Measurements from ENCODE around the gene EVA1C. TPM values are rescaled to one million over a fixed set of nuclear protein-coding genes. Genes with fewer than 3 reads are reported as not detected.
"Not testable (repeated sequence)": the region's sequence is repeated elsewhere in the genome, so short reads cannot be mapped to it uniquely, and the experiment has no call there.

The EVA1C gene
- total RNA-seq, 1 donor from 2014 or later = 147 TPM

DNA sequence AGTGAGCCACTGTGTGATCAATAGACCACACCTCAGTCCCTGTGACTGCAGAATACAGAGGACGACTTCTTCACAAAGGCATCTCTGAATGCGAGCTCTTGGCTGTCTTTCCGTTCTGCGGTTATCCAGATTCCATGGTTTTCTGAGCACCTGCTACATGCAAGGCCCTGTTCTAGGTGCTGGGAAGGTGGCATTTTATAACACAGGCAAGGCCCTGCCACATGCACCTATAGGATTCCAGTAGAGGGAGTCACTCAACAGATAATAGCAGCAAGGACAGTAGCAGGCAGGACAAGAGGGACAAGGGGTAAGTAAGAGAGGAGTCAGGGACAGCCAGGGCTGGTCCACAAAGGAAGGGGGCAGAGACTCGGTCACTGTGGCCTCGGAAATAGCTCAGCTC lies 28.7 kb upstream of the EVA1C start:
- intact Hi-C loops (cut with DNase I) = no loop called here
- peak overlapping the region; percentile 86 to 95 for H3K27ac ChIP-seq

DNA sequence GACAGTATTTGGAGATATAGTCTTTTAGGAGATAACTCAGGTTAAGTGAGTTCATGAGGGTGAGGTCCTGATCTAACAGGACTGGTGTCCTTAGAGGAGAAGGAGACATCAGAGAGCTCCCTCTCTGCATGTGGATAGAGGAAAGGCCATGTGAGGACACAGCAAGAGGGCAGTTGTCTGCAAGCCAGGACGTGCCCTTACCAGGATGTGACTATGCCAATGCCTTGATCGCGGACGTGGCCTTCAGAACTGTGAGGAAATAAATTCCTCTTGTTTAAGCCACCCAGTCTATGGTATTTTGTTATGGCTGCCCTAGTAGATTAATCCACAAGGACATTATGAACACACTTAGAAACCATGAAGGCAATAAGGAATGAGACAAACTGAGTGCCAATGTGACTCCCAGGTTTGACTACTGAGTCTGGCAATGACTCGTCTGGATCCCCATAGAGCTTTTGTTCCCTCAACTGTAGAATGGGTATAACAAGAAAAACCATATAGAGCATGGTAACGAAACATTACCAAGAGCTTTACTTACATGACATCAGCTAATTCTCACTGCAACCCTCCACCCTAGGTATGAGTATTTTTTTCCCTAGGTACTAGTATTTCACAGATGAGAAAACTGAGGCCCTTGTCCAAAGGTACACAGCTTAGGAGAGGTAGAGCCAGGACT lies 26.2 kb upstream of the EVA1C start:
- peaks cover 12 to 42% of the 10 kb centered on the region in 2 donors for H3K4me1 ChIP-seq
- no peaks in the 10 kb centered on the region for H3K27me3 ChIP-seq
- H3K4me3 ChIP-seq = no peak overlapping the region
- H3K36me3 ChIP-seq = peaks cover 15 to 34% of the 10 kb centered on the region in 2 donors
- DNase-seq (ENCODE audit: low spot score in 2 of 2) = peak in 1 of 2 donors; percentile 89
- H3K27ac ChIP-seq = peak overlapping the region; percentile 80 to 82
- intact Hi-C loops (cut with DNase I) = no loop called here
- no peaks in the 10 kb centered on the region for H3K9me3 ChIP-seq
- TF ChIP-seq, protein P1, sequence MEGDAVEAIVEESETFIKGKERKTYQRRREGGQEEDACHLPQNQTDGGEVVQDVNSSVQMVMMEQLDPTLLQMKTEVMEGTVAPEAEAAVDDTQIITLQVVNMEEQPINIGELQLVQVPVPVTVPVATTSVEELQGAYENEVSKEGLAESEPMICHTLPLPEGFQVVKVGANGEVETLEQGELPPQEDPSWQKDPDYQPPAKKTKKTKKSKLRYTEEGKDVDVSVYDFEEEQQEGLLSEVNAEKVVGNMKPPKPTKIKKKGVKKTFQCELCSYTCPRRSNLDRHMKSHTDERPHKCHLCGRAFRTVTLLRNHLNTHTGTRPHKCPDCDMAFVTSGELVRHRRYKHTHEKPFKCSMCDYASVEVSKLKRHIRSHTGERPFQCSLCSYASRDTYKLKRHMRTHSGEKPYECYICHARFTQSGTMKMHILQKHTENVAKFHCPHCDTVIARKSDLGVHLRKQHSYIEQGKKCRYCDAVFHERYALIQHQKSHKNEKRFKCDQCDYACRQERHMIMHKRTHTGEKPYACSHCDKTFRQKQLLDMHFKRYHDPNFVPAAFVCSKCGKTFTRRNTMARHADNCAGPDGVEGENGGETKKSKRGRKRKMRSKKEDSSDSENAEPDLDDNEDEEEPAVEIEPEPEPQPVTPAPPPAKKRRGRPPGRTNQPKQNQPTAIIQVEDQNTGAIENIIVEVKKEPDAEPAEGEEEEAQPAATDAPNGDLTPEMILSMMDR (IDR thresholded peaks at IDR 0.05) = no peak

More for the DNA sequence above, 28.7 kb upstream of the EVA1C start:
- Histone ChIP-seq H3K4me1 (peaks cover 18 to 61% of the 10 kb centered on the region in 2 donors), H3K36me3 (peaks cover 25 to 43% of the 10 kb centered on the region in 2 donors), H3K27me3 (no peaks in the 10 kb centered on the region), H3K9me3 (no peaks in the 10 kb centered on the region), H3K4me3 (no peak overlapping the region)
- no peak for DNase-seq (ENCODE audit: low spot score in 2 of 2)
- TF ChIP-seq, protein P1 (IDR thresholded peaks at IDR 0.05) = no peak

DNA sequence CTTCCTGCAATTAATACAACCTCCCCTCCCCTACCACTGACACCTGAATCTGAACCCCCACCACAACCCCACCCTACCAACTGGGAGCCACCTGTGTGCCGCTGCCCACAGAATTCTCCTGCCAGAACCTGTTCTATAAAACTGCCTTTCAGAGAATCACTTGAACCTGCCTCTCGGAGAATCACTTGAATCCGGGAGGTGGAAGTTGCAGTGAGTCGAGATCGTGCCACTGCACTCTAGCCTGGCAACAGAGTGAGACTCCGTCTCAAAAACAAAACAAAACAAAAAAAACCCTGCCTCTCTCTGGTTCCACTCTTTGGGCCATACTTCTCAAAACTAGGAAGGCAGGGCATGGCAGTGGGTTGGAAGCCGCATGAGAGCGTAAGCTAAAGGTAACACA lies 25.4 kb upstream of the EVA1C start:
- intact Hi-C loops (cut with DNase I) = no loop called here
- DNase-seq (ENCODE audit: low spot score in 2 of 2) = peak in 1 of 2 donors; percentile 58
- no peak overlapping the region for H3K4me3 ChIP-seq
- peak overlapping the region; percentile 80 to 82 for H3K27ac ChIP-seq
- no peaks in the 10 kb centered on the region for H3K27me3 ChIP-seq
- peaks cover 10 to 41% of the 10 kb centered on the region in 2 donors for H3K4me1 ChIP-seq
- H3K9me3 ChIP-seq = no peaks in the 10 kb centered on the region
- TF ChIP-seq, protein P1 (IDR thresholded peaks at IDR 0.05) = no peak
- peaks cover 15 to 34% of the 10 kb centered on the region in 2 donors for H3K36me3 ChIP-seq

DNA sequence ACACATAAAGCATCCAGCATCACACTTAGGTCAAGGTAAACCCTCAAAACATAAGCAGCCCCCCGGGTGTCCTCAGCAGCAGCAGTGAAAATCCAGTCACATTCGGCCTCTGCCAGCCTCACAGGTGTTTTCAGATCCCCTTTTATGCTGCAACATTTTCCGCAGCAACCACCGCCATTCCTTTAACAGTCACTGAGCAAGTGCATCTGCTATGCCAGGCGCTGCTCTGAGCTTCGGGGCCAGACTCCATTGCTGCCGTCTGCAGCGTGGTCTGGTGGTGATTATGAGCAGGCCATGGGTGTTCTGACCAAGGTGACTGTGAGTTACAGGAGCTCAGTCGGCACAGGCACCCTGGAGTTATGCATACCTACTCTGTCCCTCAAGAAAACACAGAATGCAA lies 24.2 kb upstream of the EVA1C start:
- TF ChIP-seq, protein P1 (IDR thresholded peaks at IDR 0.05) = no peak
- no peaks in the 10 kb centered on the region for H3K27me3 ChIP-seq
- no peak overlapping the region for H3K27ac ChIP-seq
- H3K4me1 ChIP-seq = peaks cover 3 to 30% of the 10 kb centered on the region in 2 donors
- no peaks in the 10 kb centered on the region for H3K9me3 ChIP-seq
- no peak for DNase-seq (ENCODE audit: low spot score in 2 of 2)
- H3K4me3 ChIP-seq = no peak overlapping the region
- intact Hi-C loops (cut with DNase I) = no loop called here
- peaks cover 13 to 26% of the 10 kb centered on the region in 2 donors for H3K36me3 ChIP-seq

DNA sequence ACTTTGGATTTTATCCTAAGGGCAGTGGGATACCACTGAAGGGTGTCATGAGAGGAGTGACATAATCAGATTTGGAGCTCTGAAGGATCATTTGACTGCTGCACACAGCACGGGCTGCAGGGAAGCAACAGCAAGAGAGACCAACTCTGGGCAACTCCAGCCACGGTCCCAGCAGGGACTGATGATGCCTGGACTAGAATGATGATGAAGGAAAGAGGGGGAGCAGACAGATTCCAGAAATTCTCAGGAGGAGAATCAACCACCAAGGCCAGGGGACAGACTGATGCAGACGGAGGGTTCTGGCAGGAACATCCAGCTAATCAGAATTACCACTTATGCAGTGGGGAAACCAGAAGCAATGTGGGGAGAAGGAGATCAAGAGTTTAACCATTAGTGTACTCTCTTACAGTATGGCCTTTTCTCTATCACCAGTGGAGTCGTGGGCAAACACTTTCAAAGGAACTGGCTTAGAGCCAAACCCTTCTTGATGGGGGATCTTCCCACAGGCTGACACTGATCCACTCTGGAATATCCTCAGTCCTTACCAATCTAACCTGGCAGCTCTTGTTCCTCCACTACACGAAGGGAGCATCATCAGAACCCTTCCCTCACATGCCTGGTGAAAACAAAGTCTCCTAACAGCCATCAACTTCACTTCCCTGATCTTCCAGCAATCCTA lies 23.0 kb upstream of the EVA1C start:
- peak in 1 of 2 donors; percentile 53 for DNase-seq (ENCODE audit: low spot score in 2 of 2)
- H3K27ac ChIP-seq = peak overlapping the region; percentile 35 to 45
- no peaks in the 10 kb centered on the region for H3K27me3 ChIP-seq
- H3K9me3 ChIP-seq = no peaks in the 10 kb centered on the region
- peaks cover 3 to 29% of the 10 kb centered on the region in 2 donors for H3K4me1 ChIP-seq
- TF ChIP-seq, protein P1 (IDR thresholded peaks at IDR 0.05) = no peak
- H3K36me3 ChIP-seq = peaks cover 3 to 15% of the 10 kb centered on the region in 2 donors
- H3K4me3 ChIP-seq = peak overlapping the region in 1 of 2 donors; percentile 25
- intact Hi-C loops (cut with DNase I) = loop anchor here (5.0 kb wide), 2 partner anchors 223 to 338 kb away; partner anchors contain the start of genes CFAP298 and SYNJ1

DNA sequence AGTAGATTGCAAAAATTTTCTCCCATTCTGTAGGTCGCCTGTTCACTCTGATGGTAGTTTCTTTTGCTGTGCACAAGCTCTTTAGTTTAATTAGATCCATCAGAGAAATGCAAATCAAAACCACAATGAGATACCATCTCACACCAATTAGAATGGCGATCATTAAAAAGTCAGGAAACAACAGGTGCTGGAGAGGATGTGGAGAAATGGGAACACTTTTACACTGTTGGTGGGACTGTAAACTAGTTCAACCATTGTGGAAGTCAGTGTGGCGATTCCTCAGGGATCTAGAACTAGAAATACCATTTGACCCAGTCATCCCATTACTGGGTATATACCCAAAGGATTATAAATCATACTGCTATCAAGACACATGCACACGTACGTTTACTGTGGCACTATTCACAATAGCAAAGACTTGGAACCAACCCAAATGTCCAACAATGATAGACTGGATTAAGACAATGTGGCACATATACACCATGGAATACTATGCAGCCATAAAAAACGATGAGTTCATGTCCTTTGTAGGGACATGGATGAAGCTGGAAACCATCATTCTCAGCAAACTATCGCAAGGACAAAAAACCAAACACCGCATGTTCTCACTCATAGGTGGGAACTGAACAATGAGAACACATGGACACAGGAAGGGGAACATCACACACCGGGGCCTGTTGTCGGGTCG lies 21.8 kb upstream of the EVA1C start:
- not testable (repeated sequence) for H3K27me3 ChIP-seq; H3K27ac ChIP-seq; DNase-seq (ENCODE audit: low spot score in 2 of 2); H3K36me3 ChIP-seq; H3K4me3 ChIP-seq; H3K9me3 ChIP-seq
- intact Hi-C loops (cut with DNase I) = loop anchor here (5.0 kb wide), 2 partner anchors 222 to 337 kb away; partner anchors contain the start of genes CFAP298 and SYNJ1
- H3K4me1 ChIP-seq = peaks cover 3 to 26% of the 10 kb centered on the region in 2 donors
